Memory B cell (primary cell): ENCODE results near the gene LRRC4C.

Experiments used
- ATAC-seq: fragments of 150-1000 bp; cut with Tn5 transposase; 2 replicates; pipeline ENCODE4 v1.10.0; 2021; ENCODE audit warnings: low read depth, mild to moderate bottlenecking, moderate library complexity
- DNase-seq, 2 donors: peaks; one replicate each; pipeline ENCODE4 v3.0.0; 2022; ENCODE audit warnings: low spot score in 2 of 2
- H3K27ac Mint-ChIP-seq: one replicate; pipeline ENCODE4 v1.8.0; 2022; ENCODE audit warnings: mild to moderate bottlenecking, moderate library complexity, mixed read lengths
- H3K27me3 Mint-ChIP-seq: one replicate; pipeline ENCODE4 v1.8.0; 2022; ENCODE audit warnings: mixed read lengths
- H3K36me3 Mint-ChIP-seq: one replicate; pipeline ENCODE4 v1.8.0; 2022; ENCODE audit warnings: mild to moderate bottlenecking, mixed read lengths
- H3K4me1 Mint-ChIP-seq: one replicate; pipeline ENCODE4 v1.8.0; 2022; ENCODE audit warnings: mixed read lengths
- H3K4me3 Mint-ChIP-seq: one replicate; pipeline ENCODE4 v1.8.0; 2022; ENCODE audit warnings: mild to moderate bottlenecking, moderate library complexity, mixed read lengths
- H3K9me3 Mint-ChIP-seq: one replicate; pipeline ENCODE4 v1.8.0; 2022; ENCODE audit warnings: mixed read lengths

LRRC4C gene

GRCh38 chr11:41451011-41451410, 8.4 kb downstream of the LRRC4C start:
- DNase-seq (no peak), ATAC-seq (no peak)
- Mint-ChIP-seq H3K27ac (no peak overlapping the region), H3K4me1 (no peaks in the 10 kb centered on the region), H3K36me3 (no peaks in the 10 kb centered on the region), H3K4me3 (no peak overlapping the region), H3K9me3 (no peaks in the 10 kb centered on the region), H3K27me3 (no peaks in the 10 kb centered on the region)

- no peak overlapping the region for H3K4me3 Mint-ChIP-seq
- H3K27ac Mint-ChIP-seq: no peak overlapping the region
- H3K9me3 Mint-ChIP-seq: no peaks in the 10 kb centered on the region
- no peak for DNase-seq
- H3K4me1 Mint-ChIP-seq: no peaks in the 10 kb centered on the region
- H3K36me3 Mint-ChIP-seq: no peaks in the 10 kb centered on the region
- H3K27me3 Mint-ChIP-seq: no peaks in the 10 kb centered on the region
- no peak for ATAC-seq
These were observed 9.9 kb downstream of the LRRC4C start for GRCh38 chr11:41449483-41450050.

- H3K9me3 Mint-ChIP-seq: peaks cover 1% of the 10 kb centered on the region
- no peaks in the 10 kb centered on the region for H3K4me1 Mint-ChIP-seq
- H3K4me3 Mint-ChIP-seq: no peak overlapping the region
- no peaks in the 10 kb centered on the region for H3K36me3 Mint-ChIP-seq
- no peak overlapping the region for H3K27ac Mint-ChIP-seq
- no peaks in the 10 kb centered on the region for H3K27me3 Mint-ChIP-seq
- ATAC-seq (no peak), DNase-seq (no peak)
These were observed 12.9 kb downstream of the LRRC4C start for GRCh38 chr11:41446566-41446965.

GRCh38 chr11:41446107-41446506, 13.3 kb downstream of the LRRC4C start:
- DNase-seq (no peak), ATAC-seq (no peak)
- Mint-ChIP-seq H3K36me3 (no peaks in the 10 kb centered on the region), H3K4me3 (no peak overlapping the region), H3K4me1 (no peaks in the 10 kb centered on the region), H3K9me3 (peaks cover 1% of the 10 kb centered on the region), H3K27ac (no peak overlapping the region), H3K27me3 (no peaks in the 10 kb centered on the region)

- ATAC-seq (no peak), DNase-seq (no peak)
- Mint-ChIP-seq H3K36me3 (no peaks in the 10 kb centered on the region), H3K4me1 (no peaks in the 10 kb centered on the region), H3K27ac (no peak overlapping the region), H3K4me3 (no peak overlapping the region), H3K9me3 (peaks cover 1% of the 10 kb centered on the region), H3K27me3 (no peaks in the 10 kb centered on the region)
These were observed 22.4 kb downstream of the LRRC4C start for GRCh38 chr11:41437006-41437490.

- H3K27ac Mint-ChIP-seq: no peak overlapping the region
- H3K4me1 Mint-ChIP-seq: no peaks in the 10 kb centered on the region
- DNase-seq: no peak
- ATAC-seq: no peak
- peaks cover 1% of the 10 kb centered on the region for H3K9me3 Mint-ChIP-seq
- no peaks in the 10 kb centered on the region for H3K36me3 Mint-ChIP-seq
- H3K27me3 Mint-ChIP-seq: no peaks in the 10 kb centered on the region
- H3K4me3 Mint-ChIP-seq: no peak overlapping the region
These were observed 23.9 kb downstream of the LRRC4C start for GRCh38 chr11:41435531-41435930.

- H3K9me3 Mint-ChIP-seq: no peaks in the 10 kb centered on the region
- DNase-seq (no peak), ATAC-seq (no peak)
- H3K27ac Mint-ChIP-seq: no peak overlapping the region
- H3K36me3 Mint-ChIP-seq: no peaks in the 10 kb centered on the region
- H3K4me1 Mint-ChIP-seq: no peaks in the 10 kb centered on the region
- no peaks in the 10 kb centered on the region for H3K27me3 Mint-ChIP-seq
- no peak overlapping the region for H3K4me3 Mint-ChIP-seq
These were observed 27.7 kb downstream of the LRRC4C start for GRCh38 chr11:41431784-41432183.

GRCh38 chr11:41419901-41420300, 39.6 kb downstream of the LRRC4C start:
- H3K4me3 Mint-ChIP-seq: no peak overlapping the region
- no peaks in the 10 kb centered on the region for H3K27me3 Mint-ChIP-seq
- H3K4me1 Mint-ChIP-seq: no peaks in the 10 kb centered on the region
- DNase-seq (no peak), ATAC-seq (no peak)
- no peaks in the 10 kb centered on the region for H3K9me3 Mint-ChIP-seq
- H3K36me3 Mint-ChIP-seq: no peaks in the 10 kb centered on the region
- H3K27ac Mint-ChIP-seq: no peak overlapping the region

GRCh38 chr11:41414771-41415440, 44.5 kb downstream of the LRRC4C start:
- Mint-ChIP-seq H3K27me3 (no peaks in the 10 kb centered on the region), H3K9me3 (no peaks in the 10 kb centered on the region), H3K4me3 (no peak overlapping the region), H3K36me3 (no peaks in the 10 kb centered on the region), H3K4me1 (no peaks in the 10 kb centered on the region), H3K27ac (no peak overlapping the region)
- DNase-seq (no peak), ATAC-seq (no peak)

GRCh38 chr11:41413843-41414242, 45.6 kb downstream of the LRRC4C start:
- ATAC-seq (peak; percentile 59), DNase-seq (no peak)
- Mint-ChIP-seq H3K27me3 (no peaks in the 10 kb centered on the region), H3K9me3 (no peaks in the 10 kb centered on the region), H3K4me1 (no peaks in the 10 kb centered on the region), H3K4me3 (no peak overlapping the region), H3K36me3 (no peaks in the 10 kb centered on the region), H3K27ac (peak overlapping the region; percentile 38)

- Mint-ChIP-seq H3K27ac (no peak overlapping the region), H3K27me3 (no peaks in the 10 kb centered on the region), H3K4me1 (no peaks in the 10 kb centered on the region), H3K4me3 (no peak overlapping the region), H3K9me3 (peaks cover 2% of the 10 kb centered on the region), H3K36me3 (no peaks in the 10 kb centered on the region)
- no peak for ATAC-seq
- no peak for DNase-seq
These were observed 53.6 kb downstream of the LRRC4C start for GRCh38 chr11:41405812-41406211.

- H3K36me3 Mint-ChIP-seq: no peaks in the 10 kb centered on the region
- H3K4me1 Mint-ChIP-seq: no peaks in the 10 kb centered on the region
- no peak overlapping the region for H3K4me3 Mint-ChIP-seq
- ATAC-seq (no peak), DNase-seq (no peak)
- no peaks in the 10 kb centered on the region for H3K27me3 Mint-ChIP-seq
- peaks cover 2% of the 10 kb centered on the region for H3K9me3 Mint-ChIP-seq
- H3K27ac Mint-ChIP-seq: no peak overlapping the region
These were observed 55.3 kb downstream of the LRRC4C start for GRCh38 chr11:41404109-41404508.

GRCh38 chr11:41403458-41403857, 56.0 kb downstream of the LRRC4C start:
- no peak overlapping the region for H3K4me3 Mint-ChIP-seq

GRCh38 chr11:41400819-41401382, 58.6 kb downstream of the LRRC4C start:
- DNase-seq: no peak
- Mint-ChIP-seq H3K4me1 (no peaks in the 10 kb centered on the region), H3K27me3 (no peaks in the 10 kb centered on the region), H3K27ac (no peak overlapping the region), H3K9me3 (peaks cover 5% of the 10 kb centered on the region), H3K36me3 (no peaks in the 10 kb centered on the region), H3K4me3 (no peak overlapping the region)
- ATAC-seq: no peak

More at GRCh38 chr11:41403458-41403857, 56.0 kb downstream of the LRRC4C start:
- H3K4me1 Mint-ChIP-seq: no peaks in the 10 kb centered on the region
- H3K9me3 Mint-ChIP-seq: peaks cover 2% of the 10 kb centered on the region
- no peaks in the 10 kb centered on the region for H3K36me3 Mint-ChIP-seq
- no peak overlapping the region for H3K27ac Mint-ChIP-seq
- ATAC-seq (no peak), DNase-seq (no peak)
- H3K27me3 Mint-ChIP-seq: no peaks in the 10 kb centered on the region

GRCh38 chr11:41400124-41400523, 59.3 kb downstream of the LRRC4C start:
- Mint-ChIP-seq H3K27ac (no peak overlapping the region), H3K4me1 (no peaks in the 10 kb centered on the region), H3K36me3 (no peaks in the 10 kb centered on the region), H3K4me3 (no peak overlapping the region), H3K9me3 (peaks cover 5% of the 10 kb centered on the region), H3K27me3 (no peaks in the 10 kb centered on the region)
- ATAC-seq (no peak), DNase-seq (no peak)
